ENCODE results near the gene RMND5A. TPM values are rescaled to one million over a fixed set of nuclear protein-coding genes. Genes with fewer than 3 reads are reported as not detected.

The RMND5A gene
- polyA plus RNA-seq, 3 donors, result 6.2 to 16.3 (median 9.9) TPM

DNA sequence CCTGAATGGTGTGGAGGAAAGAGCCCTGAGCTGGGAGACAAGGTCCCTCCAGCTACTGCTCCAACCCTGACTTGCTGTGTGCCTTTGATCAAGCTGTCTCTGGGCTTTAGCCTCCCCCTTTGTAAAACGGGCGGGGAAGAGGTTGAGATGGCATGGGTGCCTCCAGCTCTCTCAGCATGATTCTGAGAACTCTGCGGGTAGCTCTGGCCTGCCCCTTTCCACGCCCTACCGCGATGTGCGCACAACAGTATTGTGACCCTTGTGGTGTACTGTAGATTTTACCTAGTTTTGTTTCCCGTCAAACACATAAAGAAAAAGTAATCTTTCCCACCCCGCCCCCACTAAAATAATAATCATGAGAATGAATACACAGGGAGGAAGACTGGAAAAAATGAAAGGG, 65.4 kb downstream of the RMND5A start:
- H3K27ac ChIP-seq (ENCODE audit: low read depth, low read length), result no peak overlapping the region
- 78 to 95% (median 92%) methylated on average over 9 of the region's 9 CpGs for WGBS, 3 donors

GRCh38 chr2:86786001-86786536, 66.0 kb downstream of the RMND5A start:
- 39 to 62% (median 59%) methylated on average over 10 of the region's 10 CpGs for WGBS, 3 donors
- no peak overlapping the region for H3K27ac ChIP-seq (ENCODE audit: low read depth, low read length)

- no peak overlapping the region for H3K27ac ChIP-seq (ENCODE audit: low read depth, low read length)
- 4 to 7% (median 7%) methylated on average over 2 of the region's 2 CpGs for WGBS, 3 donors
Measured at GRCh38 chr2:86787736-86788135, 67.6 kb downstream of the RMND5A start.

DNA sequence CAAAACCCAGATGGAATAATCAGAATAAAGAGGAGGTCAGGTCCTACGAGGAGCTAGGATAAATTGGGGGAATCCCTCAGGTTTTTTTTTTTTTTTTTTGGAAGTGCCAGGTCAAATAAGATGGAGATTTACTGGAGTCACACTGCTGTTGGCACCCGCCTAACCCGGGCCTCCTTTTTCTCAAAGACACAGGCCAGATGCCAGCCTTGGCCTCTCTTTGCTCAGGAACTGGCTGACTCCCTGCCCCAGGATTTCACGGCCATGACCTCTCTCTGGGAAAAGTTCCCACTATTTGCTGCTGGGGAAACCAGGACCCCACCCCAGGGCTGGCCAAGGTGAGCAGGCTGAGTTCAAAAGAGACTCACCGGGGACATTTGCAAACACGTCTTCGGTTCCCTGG, 68.1 kb downstream of the RMND5A start:
- no peak overlapping the region for H3K27ac ChIP-seq (ENCODE audit: low read depth, low read length)
- 37 to 53% (median 42%) methylated on average over 7 of the region's 7 CpGs for WGBS, 3 donors

GRCh38 chr2:86788881-86789686, 69.0 kb downstream of the RMND5A start:
- no peak overlapping the region for H3K27ac ChIP-seq (ENCODE audit: low read depth, low read length)
- 4 to 7% (median 5%) methylated on average over 63 to 64 of the region's 64 CpGs for WGBS, 3 donors

- 6 to 13% (median 8%) methylated on average over 38 to 40 of the region's 40 CpGs for WGBS, 3 donors
- no peak overlapping the region for H3K27ac ChIP-seq (ENCODE audit: low read depth, low read length)
Measured at GRCh38 chr2:86789687-86790133, 69.6 kb downstream of the RMND5A start.

GRCh38 chr2:86790134-86790675, 70.1 kb downstream of the RMND5A start:
- H3K27ac ChIP-seq (ENCODE audit: low read depth, low read length), result no peak overlapping the region
- 4 to 8% (median 5%) methylated on average over 40 of the region's 40 CpGs for WGBS, 3 donors

DNA sequence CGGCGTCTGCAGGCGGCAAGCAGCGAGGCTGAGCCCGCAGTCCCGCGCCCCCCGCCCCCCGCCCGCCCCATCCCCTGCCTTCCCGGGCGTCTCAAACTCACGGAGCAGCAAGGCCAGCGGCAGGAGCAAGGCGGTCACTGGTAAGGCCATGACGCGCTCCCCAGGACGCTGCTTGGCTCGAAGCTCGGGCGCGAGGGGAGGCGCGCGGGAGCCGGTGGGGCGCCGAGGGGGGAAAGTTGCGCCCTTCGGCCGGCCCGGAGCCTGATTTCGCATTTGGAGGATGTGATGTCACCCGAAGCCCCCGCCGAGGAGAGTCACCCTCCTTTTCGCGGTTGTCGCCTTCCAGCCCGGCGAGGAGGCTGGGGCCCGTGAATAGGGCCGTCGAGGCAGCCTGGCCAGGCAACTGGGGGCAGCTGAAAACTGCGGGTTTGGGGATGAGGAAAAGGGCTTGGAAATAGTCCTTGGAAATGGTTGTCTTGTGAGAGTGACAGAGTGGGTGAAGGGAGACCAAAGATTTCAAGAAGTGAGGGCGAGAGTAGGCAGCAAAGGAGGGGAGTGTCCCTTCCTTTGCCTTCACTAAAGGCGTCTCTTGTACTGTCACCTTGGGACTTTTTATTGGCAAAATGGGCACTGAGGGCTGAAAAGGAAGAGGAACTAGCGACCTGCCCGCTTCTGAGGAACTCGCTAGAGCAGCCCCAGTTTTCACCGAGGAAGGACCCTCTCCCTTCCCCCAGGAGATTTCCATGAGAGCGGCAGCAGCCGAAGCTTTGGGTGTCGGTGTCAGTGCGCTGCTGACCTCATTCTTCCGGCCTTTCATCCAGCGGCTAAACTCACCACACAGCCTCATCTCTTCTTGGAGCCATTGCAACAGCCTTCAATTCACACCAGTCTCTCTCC, 70.8 kb downstream of the RMND5A start, which contains the start of gene CD8A:
CD8A (minus strand) TSS at position 238 of the 897 bp plus-strand sequence; CDS start at position 150, 88 bp downstream.
- 3 to 6% (median 3%) methylated on average over 54 to 57 of the region's 57 CpGs for WGBS, 3 donors
- H3K27ac ChIP-seq (ENCODE audit: low read depth, low read length), result no peak within 1 kb of the TSS

- WGBS, 3 donors, result 33 to 49% (median 43%) methylated on average over 7 of the region's 7 CpGs
- H3K27ac ChIP-seq (ENCODE audit: low read depth, low read length), result no peak overlapping the region
Measured at GRCh38 chr2:86791573-86791972, 71.5 kb downstream of the RMND5A start.

- H3K27ac ChIP-seq (ENCODE audit: low read depth, low read length), result no peak overlapping the region
- WGBS, 3 donors, result 72 to 81% (median 78%) methylated on average over 4 of the region's 4 CpGs
Measured at GRCh38 chr2:86793752-86794151, 73.7 kb downstream of the RMND5A start.

GRCh38 chr2:86794861-86795260, 74.8 kb downstream of the RMND5A start:
- H3K27ac ChIP-seq (ENCODE audit: low read depth, low read length), result no peak overlapping the region
- 63 to 80% (median 72%) methylated on average over 2 of the region's 2 CpGs for WGBS, 3 donors

DNA sequence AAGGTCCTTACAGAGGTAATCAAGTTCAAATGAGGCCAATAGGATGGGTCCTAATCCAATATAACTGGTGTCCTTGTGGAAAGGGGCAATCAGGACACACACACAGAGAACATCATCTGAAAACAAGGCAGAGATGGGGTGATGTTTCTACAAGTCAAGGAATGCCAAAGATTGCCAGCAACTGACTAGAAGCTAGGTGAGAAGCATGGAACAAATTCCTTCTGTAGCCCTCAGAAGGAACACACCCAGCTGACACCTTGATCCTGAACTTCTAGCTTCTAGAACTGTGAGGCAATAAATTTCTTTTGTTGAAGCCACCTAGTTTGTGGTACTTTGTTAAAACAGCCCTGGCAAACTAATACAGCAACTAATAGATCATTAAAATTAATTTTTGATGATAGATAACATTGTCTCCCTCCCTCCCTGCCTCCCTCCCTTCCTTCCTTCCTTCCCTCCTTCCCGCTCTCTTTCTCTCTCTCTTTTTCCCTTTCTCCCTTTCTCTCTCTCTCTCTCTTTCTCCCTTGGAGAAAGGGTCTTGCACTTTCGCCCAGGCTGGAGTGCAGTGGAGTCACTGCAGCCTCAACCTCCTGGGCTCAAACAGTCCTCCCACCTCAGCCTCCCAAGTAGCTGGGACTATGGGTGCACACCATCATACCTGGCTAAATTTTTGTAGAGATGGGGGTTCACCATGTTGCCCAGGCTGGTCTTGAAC, 80.9 kb downstream of the RMND5A start:
- WGBS, 3 donors, result 81 to 85% (median 82%) methylated on average over 2 of the region's 2 CpGs

GRCh38 chr2:86806059-86806857, 86.2 kb downstream of the RMND5A start:
- 78 to 83% (median 80%) methylated on average over 21 of the region's 21 CpGs for WGBS, 3 donors
- H3K27ac ChIP-seq (ENCODE audit: low read depth, low read length), result no peak overlapping the region

More for the DNA sequence above, 80.9 kb downstream of the RMND5A start:
- H3K27ac ChIP-seq (ENCODE audit: low read depth, low read length), result no peak overlapping the region

DNA sequence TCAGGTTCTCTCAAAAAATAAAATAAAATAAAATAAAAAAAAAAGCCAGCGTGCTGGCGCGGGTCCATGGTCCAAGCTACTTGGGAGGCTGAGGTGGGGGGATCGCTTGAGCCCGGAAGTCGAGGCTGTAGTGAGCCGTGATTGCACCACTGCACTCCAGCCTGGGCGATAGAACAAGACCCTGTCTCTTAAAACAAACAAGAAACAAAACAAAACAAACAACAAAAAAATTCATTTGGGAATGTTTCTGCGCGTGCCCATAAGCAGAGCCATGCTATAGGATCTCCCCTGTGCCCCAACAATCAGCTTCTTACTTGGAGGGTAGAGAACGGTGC, 87.0 kb downstream of the RMND5A start:
- WGBS, 3 donors, result 31 to 36% (median 34%) methylated on average over 11 of the region's 11 CpGs

DNA sequence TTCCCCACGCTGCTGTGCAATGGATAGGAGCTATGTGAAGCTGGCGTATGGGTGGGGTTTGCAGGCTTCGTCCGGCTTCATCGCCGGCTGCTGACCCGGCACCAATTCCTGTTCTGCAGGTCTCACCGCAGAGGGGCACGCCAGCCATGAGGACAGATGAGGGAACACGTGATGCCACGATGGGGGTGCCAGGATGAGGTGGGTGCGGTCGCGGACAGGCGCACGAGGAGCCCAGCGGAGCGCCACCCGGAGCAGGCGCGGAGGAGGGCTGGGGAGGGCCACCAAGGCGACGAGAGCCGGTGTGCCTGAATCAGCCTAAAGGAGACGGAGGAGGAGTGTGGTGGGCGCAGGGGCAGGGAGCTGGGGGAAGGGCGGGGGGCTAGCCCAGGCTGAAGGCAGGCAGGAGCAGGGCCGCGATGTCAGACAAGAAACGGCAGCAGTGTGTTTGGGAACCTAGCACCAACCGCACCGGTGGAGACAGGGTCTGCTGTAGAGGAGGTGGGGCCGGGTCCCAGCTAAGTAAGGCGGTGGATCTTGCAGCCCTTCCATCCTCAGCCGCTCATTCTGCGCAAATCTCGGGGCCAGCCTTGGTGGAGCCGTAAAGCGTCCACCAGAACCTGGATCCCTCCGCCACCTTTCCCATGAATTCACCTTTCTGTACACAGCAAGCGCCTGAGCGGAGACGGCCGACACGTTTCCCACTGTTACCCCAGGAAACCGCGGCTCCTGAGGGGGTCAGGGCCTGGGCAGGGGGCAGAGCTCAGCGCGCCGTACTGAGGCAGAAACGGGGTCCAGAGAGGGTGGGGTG, 87.6 kb downstream of the RMND5A start:
- 0 to 2% (median 1%) methylated on average over 51 of the region's 51 CpGs for WGBS, 3 donors
- H3K27ac ChIP-seq (ENCODE audit: low read depth, low read length), result no peak overlapping the region

More for the DNA sequence above, 87.0 kb downstream of the RMND5A start:
- H3K27ac ChIP-seq (ENCODE audit: low read depth, low read length), result no peak overlapping the region

GRCh38 chr2:86808315-86809161, 88.4 kb downstream of the RMND5A start:
- 10 to 18% (median 13%) methylated on average over 36 of the region's 36 CpGs for WGBS, 3 donors
- no peak overlapping the region for H3K27ac ChIP-seq (ENCODE audit: low read depth, low read length)
